Right lobe of liver (tissue), 4 donors: ENCODE data around the gene ITGA4.

ENCODE experiments used
- POLR2A ChIP-seq: fragments of 450-650 bp; IDR thresholded peaks from one replicate; pipeline ENCODE4 v1.6.1; 2017; ENCODE audit warnings: antibody characterized with exemption, mild to moderate bottlenecking
- TF ChIP-seq, protein P1 (sequence below), 4 donors: fragments of 200-600 bp in 3 of 4; fragments of 450-650 bp in 1 of 4; IDR thresholded peaks; one replicate each; pipeline versions ENCODE4 v1.5.1 to v1.8.0; 2016 to 2022; ENCODE audit warnings: antibody characterized with exemption in 4 of 4, mild to moderate bottlenecking in 2 of 4
- donor health status: DM: no; HTN: no; CAD: no.
- donor health status: DM: no; HTN: no; CAD: no.
- donor health status: DM: no; HTN: yes; CAD: no.

DNA sequence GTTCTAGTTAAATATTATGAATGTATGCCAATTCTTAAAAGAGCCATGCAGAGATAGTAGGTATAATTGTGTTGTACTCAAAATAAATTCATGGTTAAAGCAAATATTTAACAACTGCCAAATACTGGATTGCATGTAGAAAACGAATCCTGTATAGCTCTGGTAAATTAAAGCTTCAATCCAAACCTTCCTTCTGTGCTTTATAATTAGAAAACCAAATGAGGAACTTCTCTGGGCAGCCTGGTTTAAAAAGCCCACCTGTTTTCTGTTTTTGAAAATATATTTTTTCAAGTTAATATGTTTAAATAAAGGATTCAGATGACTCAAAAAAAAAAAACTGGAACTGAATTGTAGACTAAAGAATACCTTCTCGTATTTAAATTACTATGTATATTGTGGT is 48.3 kb upstream of the ITGA4 start:
- TF ChIP-seq POLR2A: no peak
- TF ChIP-seq, protein P1, sequence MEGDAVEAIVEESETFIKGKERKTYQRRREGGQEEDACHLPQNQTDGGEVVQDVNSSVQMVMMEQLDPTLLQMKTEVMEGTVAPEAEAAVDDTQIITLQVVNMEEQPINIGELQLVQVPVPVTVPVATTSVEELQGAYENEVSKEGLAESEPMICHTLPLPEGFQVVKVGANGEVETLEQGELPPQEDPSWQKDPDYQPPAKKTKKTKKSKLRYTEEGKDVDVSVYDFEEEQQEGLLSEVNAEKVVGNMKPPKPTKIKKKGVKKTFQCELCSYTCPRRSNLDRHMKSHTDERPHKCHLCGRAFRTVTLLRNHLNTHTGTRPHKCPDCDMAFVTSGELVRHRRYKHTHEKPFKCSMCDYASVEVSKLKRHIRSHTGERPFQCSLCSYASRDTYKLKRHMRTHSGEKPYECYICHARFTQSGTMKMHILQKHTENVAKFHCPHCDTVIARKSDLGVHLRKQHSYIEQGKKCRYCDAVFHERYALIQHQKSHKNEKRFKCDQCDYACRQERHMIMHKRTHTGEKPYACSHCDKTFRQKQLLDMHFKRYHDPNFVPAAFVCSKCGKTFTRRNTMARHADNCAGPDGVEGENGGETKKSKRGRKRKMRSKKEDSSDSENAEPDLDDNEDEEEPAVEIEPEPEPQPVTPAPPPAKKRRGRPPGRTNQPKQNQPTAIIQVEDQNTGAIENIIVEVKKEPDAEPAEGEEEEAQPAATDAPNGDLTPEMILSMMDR (IDR thresholded peaks at IDR 0.05): no peak
